ENCODE measurements around the gene POLR1A. TPM values are rescaled to one million over a fixed set of nuclear protein-coding genes. Genes with fewer than 3 reads are reported as not detected.

POLR1A gene
- total RNA-seq, 4 donors from 2014 or later, result 20.1 to 31.7 (median 29.4) TPM

DNA sequence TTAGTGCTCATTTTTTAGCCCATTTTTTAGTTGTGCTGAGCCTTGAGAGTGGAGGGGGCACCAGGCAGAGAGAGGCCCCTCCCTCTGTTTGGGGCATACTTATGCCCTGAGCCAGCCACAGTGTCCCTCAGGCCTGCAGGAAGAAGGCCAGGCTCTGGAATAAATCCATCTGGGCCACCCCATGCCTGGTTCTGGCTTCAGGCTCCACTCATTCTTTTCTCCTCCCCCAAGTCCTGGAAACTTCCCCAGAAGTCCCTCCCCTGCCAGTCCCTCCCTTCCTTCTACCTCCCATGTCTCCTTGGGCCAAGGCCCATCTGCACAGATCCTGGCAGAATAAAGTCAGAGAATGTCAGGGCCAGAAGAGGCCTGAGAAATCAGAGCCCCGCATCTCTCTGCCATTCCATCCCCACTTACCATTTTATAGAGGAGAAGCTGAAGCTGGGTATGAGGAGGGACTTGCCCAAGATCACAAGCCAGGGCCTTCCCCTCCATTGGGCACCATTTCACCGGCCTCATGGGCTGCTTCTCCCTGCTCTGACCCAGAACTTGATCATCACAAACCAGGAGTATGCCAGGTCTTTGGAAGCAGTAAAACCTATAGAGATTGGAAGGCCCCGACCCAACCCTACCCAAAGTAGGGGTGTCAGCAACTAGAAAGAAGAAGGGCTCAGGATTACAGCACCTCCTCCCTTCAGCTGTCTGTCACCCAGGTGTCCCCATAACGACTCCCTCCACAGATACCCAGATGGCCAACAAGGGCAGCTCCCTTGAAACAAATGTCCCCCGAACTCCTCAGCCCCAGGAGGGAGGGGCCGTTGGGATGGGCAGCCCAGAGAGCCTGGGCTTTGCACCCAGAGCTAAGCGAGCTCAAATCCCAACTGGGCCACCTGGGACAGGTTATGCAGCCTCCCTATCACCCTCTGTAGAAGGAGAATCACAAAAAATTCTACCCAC, 108.4 kb downstream of the POLR1A start:
- Histone ChIP-seq H3K36me3 (no peaks in the 10 kb centered on the region), H3K27me3 (no peaks in the 10 kb centered on the region), H3K27ac (peak overlapping the region; percentile 62 to 78 (median 70)), H3K9me3 (no peaks in the 10 kb centered on the region), H3K4me1 (peaks cover 28 to 40% of the 10 kb centered on the region in 2 donors), H3K4me3 (no peak overlapping the region)
- intact Hi-C loops (cut with DNase I; ENCODE audit: low total_unique reads) (no loop called here), in situ Hi-C loops (cut with MboI; ENCODE audit: low sequenced_read_pairs in 4 of 4) (no loop called here)
- DNase-seq, result peak; percentile 57 to 67
- peak; percentile 50 to 62 for ATAC-seq
- TF ChIP-seq, protein P1, sequence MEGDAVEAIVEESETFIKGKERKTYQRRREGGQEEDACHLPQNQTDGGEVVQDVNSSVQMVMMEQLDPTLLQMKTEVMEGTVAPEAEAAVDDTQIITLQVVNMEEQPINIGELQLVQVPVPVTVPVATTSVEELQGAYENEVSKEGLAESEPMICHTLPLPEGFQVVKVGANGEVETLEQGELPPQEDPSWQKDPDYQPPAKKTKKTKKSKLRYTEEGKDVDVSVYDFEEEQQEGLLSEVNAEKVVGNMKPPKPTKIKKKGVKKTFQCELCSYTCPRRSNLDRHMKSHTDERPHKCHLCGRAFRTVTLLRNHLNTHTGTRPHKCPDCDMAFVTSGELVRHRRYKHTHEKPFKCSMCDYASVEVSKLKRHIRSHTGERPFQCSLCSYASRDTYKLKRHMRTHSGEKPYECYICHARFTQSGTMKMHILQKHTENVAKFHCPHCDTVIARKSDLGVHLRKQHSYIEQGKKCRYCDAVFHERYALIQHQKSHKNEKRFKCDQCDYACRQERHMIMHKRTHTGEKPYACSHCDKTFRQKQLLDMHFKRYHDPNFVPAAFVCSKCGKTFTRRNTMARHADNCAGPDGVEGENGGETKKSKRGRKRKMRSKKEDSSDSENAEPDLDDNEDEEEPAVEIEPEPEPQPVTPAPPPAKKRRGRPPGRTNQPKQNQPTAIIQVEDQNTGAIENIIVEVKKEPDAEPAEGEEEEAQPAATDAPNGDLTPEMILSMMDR (IDR thresholded peaks at IDR 0.05 in 4 of 5, conservative IDR thresholded peaks at IDR 0.05 in 1 of 5), result no peak
- TF ChIP-seq POLR2A (IDR thresholded peaks at IDR 0.05), result no peak

DNA sequence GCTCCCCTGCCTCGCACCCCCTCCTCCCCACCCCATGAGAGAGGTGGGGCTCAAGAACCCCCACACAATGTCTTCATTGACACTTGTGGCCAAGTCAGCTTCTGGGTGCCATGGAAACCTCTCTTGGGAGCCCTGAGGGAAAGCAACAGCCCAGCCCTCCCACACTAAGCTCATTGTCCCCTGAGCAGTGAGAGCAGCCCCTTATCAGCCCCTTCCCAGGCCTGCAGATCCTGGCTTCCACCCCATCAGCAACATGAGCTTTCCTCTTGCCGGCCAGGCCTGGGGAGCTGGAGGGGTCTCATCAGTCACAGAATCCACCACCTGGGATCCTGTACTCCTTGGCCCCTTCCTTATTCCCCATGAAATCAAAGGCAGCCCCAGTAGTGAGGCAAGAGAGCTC, 109.1 kb downstream of the POLR1A start:
- ATAC-seq (peak in 1 of 2 donors; percentile 3), DNase-seq (peak in 1 of 2 donors; percentile 12)
- Histone ChIP-seq H3K9me3 (no peaks in the 10 kb centered on the region), H3K36me3 (no peaks in the 10 kb centered on the region), H3K27ac (peak overlapping the region; percentile 62 to 78 (median 70)), H3K4me3 (no peak overlapping the region), H3K4me1 (peaks cover 28 to 40% of the 10 kb centered on the region in 2 donors), H3K27me3 (no peaks in the 10 kb centered on the region)
- TF ChIP-seq, protein P1 (IDR thresholded peaks at IDR 0.05 in 4 of 5, conservative IDR thresholded peaks at IDR 0.05 in 1 of 5), result no peak
- TF ChIP-seq POLR2A (IDR thresholded peaks at IDR 0.05), result no peak
- intact Hi-C loops (cut with DNase I; ENCODE audit: low total_unique reads) (no loop called here), in situ Hi-C loops (cut with MboI; ENCODE audit: low sequenced_read_pairs in 4 of 4) (no loop called here)

DNA sequence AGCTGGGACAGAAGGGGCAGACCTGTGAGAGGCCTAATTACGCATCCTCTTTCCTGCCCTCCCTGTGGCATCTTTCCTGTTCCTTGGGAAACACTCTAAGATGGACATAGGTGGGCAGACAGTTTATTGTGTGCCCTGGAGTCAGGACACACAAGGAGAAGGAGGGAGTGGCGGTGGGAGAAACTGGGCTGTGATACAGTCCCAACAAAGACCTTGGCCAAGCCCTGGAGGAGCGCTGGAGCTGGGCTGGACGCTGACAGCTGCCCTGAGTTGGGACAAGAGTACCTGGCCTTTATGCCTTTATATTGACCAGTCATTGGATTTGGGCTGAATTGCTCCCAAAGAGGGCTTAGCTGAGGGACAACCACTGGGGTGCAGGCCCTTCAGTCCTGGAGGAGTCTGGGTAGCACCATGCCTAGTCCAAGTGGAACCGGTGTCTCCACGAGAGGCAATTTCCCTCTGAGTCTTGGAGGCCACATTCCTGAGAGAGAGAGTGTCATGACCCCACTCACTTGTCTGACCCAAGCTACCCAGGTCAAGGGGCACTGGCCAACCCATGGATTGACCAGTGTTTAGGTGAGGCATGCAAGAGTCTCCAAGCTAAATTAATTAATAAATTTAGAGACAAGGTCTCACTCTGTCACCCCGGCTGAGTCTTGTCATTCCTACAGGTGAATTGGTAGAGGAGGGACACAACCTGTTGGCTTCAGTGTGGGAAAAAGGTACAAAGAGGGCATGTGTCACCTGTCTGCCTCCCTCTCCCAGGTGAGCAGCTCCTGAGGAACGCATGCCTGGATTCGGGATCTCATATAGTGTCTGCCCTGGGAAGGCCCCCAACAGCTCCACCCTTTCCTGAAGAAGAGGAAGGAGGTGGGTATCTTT, 109.8 kb downstream of the POLR1A start:
- H3K4me3 ChIP-seq, result no peak overlapping the region
- no peak for ATAC-seq
- peak overlapping the region; percentile 62 to 78 (median 70) for H3K27ac ChIP-seq
- H3K4me1 ChIP-seq, result peaks cover 28 to 40% of the 10 kb centered on the region in 2 donors
- no peaks in the 10 kb centered on the region for H3K27me3 ChIP-seq
- TF ChIP-seq POLR2A (IDR thresholded peaks at IDR 0.05), result no peak
- TF ChIP-seq, protein P1 (IDR thresholded peaks at IDR 0.05 in 4 of 5, conservative IDR thresholded peaks at IDR 0.05 in 1 of 5), result no peak
- in situ Hi-C loops (cut with MboI; ENCODE audit: low sequenced_read_pairs in 4 of 4) (no loop called here), intact Hi-C loops (cut with DNase I; ENCODE audit: low total_unique reads) (no loop called here)
- H3K36me3 ChIP-seq, result no peaks in the 10 kb centered on the region
- no peaks in the 10 kb centered on the region for H3K9me3 ChIP-seq
- DNase-seq, result peak in 1 of 2 donors; percentile 8

DNA sequence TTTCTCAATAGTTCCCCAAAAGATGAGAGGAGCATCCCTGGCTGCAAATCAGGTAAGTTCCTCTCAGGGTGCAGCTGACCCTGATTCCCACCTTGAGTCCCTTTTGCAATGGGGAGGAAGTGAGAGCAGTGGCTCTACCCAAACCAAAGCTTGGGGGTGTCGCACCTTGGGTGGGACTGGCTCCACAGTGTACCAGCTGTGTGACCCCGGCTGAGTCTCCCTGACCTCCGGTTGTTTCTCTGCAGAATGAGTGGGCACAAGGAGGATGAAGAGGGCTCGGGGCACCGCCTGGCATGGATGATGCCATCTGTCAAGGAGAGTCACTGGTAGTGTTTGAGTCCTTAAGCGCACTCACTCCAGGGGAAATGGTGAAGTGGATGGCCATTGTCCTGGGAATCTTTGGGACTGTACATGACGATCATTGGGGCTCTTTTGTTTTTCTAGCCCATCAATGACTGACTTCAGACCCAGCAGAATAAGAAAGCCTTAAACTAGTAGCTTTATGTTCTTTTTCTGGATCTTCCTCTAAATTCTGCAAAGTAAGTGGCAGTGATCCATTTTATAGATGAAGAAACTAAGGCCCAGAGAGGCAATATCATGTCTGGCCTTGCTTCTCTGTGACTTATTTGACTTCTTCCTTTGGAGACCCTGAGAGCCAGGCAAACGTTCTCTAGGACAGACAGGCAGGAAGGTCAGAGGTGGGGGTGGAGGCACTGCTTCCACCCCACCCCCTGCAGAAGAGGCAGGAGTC, 110.6 kb downstream of the POLR1A start:
- peak overlapping the region in 1 of 4 donors; percentile 77 for H3K27ac ChIP-seq
- DNase-seq (peak in 1 of 2 donors; percentile 10), ATAC-seq (no peak)
- no peaks in the 10 kb centered on the region for H3K36me3 ChIP-seq
- no peak overlapping the region for H3K4me3 ChIP-seq
- in situ Hi-C loops (cut with MboI; ENCODE audit: low sequenced_read_pairs in 4 of 4) (no loop called here), intact Hi-C loops (cut with DNase I; ENCODE audit: low total_unique reads) (loop anchor here (5.0 kb wide), 1 partner anchor 42 kb away; no protein-coding TSS in a partner anchor)
- H3K9me3 ChIP-seq, result no peaks in the 10 kb centered on the region
- TF ChIP-seq POLR2A (IDR thresholded peaks at IDR 0.05), result no peak
- TF ChIP-seq, protein P1 (IDR thresholded peaks at IDR 0.05 in 4 of 5, conservative IDR thresholded peaks at IDR 0.05 in 1 of 5), result no peak
- H3K4me1 ChIP-seq, result peaks cover 32 to 47% of the 10 kb centered on the region in 2 donors
- no peaks in the 10 kb centered on the region for H3K27me3 ChIP-seq

Data from gastrocnemius medialis (tissue), 4 donors.